Measurements from ENCODE around the gene B3GNT8.

B3GNT8 gene

DNA sequence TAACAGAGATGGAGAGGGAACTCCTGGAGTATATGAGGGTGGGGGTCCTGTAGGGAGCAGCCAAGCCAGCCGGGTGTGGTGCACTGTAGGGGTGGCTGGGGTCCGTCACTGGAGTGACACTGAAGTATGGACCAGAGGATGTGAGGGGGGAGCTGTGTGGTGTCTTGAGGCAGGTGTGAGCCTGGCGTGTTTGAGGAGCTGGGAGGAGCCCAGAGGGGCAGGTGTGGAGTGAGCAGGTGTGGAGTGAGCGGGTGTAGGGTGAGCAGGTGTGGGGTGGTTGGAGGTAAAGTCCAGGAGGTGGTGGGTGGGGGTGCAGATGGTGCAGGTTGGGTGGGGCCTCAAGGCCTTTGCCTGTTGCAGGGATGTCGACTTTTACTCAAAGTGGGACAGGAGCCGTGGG lies 5.9 kb downstream of the B3GNT8 start:
- no peak overlapping the region for H3K4me3 ChIP-seq (ENCODE audit: low read depth, low read length)
- TF ChIP-seq, protein P1, sequence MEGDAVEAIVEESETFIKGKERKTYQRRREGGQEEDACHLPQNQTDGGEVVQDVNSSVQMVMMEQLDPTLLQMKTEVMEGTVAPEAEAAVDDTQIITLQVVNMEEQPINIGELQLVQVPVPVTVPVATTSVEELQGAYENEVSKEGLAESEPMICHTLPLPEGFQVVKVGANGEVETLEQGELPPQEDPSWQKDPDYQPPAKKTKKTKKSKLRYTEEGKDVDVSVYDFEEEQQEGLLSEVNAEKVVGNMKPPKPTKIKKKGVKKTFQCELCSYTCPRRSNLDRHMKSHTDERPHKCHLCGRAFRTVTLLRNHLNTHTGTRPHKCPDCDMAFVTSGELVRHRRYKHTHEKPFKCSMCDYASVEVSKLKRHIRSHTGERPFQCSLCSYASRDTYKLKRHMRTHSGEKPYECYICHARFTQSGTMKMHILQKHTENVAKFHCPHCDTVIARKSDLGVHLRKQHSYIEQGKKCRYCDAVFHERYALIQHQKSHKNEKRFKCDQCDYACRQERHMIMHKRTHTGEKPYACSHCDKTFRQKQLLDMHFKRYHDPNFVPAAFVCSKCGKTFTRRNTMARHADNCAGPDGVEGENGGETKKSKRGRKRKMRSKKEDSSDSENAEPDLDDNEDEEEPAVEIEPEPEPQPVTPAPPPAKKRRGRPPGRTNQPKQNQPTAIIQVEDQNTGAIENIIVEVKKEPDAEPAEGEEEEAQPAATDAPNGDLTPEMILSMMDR (IDR thresholded peaks at IDR 0.05; ENCODE audit: low read depth, low read length), result no peak

DNA sequence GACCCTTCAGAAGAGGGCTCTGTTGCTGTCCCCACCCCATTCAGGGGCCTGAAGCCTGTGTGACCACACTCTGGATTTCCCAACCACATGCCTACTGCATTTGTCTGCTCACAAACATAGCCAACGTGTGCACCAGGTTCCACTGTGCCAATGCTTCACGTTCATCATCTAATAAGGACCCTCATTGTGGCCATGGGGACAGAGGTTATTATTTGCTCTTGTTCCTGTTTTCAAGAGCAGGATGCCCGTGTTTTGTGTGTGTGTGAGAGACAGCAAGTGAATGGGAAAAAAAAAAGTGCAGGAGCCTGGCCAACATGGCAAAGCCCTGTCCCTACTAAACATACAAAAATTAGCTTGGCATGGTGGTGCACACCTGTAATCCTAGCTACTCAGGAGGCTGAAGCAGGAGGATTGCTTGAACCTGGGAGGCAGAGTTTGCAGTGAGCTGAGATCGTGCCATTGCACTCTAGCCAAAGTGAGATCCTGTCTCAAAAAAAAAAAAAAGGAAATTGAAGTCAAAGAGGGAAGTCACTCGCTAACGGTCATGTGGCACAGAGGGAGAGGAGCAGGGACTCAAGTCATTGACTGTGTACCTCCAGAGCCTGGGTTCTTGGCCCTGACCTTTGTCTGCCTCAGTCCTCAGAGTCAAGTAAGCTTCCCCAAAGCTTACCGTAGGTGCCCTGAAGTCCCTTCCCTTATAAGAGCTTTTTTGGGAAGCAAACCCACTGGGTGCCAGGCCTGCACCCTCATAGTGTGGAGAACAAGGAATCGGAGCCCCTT lies 6.9 kb downstream of the B3GNT8 start:
- TF ChIP-seq, protein P1 (IDR thresholded peaks at IDR 0.05; ENCODE audit: low read depth, low read length), result no peak
- no peak overlapping the region for H3K4me3 ChIP-seq (ENCODE audit: low read depth, low read length)

DNA sequence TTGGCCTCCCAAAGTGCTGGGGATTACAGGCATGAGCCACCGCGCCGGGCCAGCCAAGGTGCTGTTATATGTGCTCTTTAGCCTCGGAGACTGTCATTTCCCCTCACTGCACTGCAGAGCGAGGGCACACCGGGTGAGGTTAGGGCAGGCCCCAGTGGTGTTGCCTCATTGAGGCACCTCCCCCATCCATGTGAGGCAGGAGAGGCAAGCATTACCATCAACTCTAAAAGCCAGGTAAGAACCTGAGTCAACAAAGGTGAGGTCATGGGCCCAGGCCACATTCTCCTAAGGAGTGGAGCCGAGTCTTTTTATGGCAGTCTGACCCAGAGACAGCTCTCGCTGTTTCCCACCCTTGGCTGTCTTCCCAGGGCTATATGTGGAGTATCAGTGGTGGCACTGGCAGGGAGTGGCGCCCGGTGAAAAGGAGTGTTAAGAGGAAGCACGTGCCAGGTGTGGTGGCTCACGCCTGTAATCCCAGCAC lies 10.9 kb downstream of the B3GNT8 start:
- H3K4me3 ChIP-seq (ENCODE audit: low read depth, low read length), result no peak overlapping the region
- TF ChIP-seq, protein P1 (IDR thresholded peaks at IDR 0.05; ENCODE audit: low read depth, low read length), result no peak

DNA sequence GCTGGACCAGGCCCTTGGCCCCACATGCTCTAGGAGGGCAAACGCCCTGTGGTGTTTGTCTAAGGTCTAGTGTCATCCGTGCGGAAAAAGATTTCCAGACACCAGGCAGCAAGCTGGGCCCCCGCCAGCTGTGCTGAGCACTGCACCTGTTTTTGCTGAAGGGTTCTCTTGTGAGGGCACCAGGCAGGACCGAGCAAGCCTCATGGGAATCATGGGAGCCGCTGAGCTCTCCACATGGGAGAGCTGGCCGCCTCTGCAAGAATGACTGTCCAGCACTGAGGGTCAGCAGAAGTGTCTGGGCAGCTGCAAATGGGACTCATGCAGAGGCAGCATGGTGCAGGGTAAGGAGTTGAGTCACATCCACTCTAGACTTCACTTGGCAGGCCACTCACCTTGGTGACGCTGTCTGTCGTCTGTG lies 12.0 kb downstream of the B3GNT8 start:
- TF ChIP-seq, protein P1 (IDR thresholded peaks at IDR 0.05; ENCODE audit: low read depth, low read length), result no peak
- H3K4me3 ChIP-seq (ENCODE audit: low read depth, low read length), result no peak overlapping the region

DNA sequence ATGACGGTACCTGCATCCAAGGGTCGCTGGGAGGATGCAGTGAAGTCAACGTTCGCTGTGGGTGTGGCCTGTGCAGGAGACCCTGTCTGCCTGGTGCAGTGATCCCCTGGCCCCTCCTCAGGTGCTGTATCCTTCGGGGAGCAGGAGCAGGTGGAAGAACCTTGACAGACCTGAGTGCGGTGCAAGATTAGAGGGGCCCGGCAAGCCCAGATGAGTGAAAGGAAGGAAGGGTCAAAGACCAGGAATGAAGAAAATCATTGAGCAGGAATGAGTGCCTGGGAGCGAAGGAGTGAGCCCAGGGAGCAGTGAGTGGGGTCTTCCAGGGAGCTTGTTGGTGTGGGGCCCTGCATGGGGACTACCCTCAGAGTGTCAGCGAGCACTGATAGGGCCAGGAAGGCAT lies 12.7 kb downstream of the B3GNT8 start:
- TF ChIP-seq, protein P1 (IDR thresholded peaks at IDR 0.05; ENCODE audit: low read depth, low read length), result no peak
- no peak overlapping the region for H3K4me3 ChIP-seq (ENCODE audit: low read depth, low read length)

DNA sequence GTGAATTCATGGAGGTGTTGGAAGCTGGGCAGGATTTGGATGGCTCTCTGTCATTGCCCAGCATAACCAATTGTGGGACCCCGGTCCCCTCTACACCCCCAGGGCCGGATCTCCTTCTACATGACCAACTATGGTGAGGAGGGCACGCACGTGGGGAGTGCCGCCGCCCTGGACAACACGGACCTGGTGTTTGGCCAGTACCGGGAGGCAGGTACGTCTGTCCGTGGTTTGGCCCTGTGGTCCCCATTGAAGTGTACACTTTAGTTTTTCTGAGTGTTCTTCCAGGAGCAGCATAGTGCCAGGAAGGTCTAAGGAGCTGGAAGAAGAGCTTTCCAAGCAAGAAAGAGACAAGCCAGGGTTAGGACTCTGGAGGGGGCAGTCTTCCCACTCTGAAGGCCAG lies 13.2 kb downstream of the B3GNT8 start:
- TF ChIP-seq, protein P1 (IDR thresholded peaks at IDR 0.05; ENCODE audit: low read depth, low read length), result no peak
- no peak overlapping the region for H3K4me3 ChIP-seq (ENCODE audit: low read depth, low read length)

DNA sequence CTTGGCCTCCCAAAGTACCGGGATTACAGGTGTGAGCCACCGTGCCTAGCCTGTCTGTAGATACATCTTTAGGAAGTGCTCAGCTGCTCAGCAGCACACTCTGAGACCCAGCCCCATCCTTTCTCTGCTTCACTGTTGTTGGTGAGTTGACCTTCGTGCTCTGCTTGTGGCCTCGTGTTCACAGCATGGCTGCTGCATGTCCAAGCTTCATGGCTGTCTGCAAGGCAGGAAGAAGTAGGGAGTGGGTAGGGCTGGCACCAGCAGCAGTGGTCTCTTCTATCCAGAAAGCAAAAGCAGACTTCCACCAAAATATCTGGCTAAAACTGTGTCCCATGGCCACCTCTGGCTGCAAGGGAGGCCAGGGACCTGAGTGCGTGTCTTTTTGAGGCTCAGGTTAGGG lies 14.2 kb downstream of the B3GNT8 start:
- TF ChIP-seq, protein P1 (IDR thresholded peaks at IDR 0.05; ENCODE audit: low read depth, low read length), result no peak
- no peak overlapping the region for H3K4me3 ChIP-seq (ENCODE audit: low read depth, low read length)
